GM19324 (cell line): ENCODE results near the gene SALL2.
"Not testable (repeated sequence)": the region's sequence is repeated elsewhere in the genome, so short reads cannot be mapped to it uniquely, and the experiment has no call there.

Source experiments
- ATAC-seq: cut with Tn5 transposase; IDR thresholded peaks from one replicate; pipeline ENCODE4 v1.9.1; 2021; ENCODE audit warnings: mild to moderate bottlenecking, moderate library complexity; ENCODE audit not compliant: unreplicated experiment, low FRiP score

The SALL2 gene

DNA sequence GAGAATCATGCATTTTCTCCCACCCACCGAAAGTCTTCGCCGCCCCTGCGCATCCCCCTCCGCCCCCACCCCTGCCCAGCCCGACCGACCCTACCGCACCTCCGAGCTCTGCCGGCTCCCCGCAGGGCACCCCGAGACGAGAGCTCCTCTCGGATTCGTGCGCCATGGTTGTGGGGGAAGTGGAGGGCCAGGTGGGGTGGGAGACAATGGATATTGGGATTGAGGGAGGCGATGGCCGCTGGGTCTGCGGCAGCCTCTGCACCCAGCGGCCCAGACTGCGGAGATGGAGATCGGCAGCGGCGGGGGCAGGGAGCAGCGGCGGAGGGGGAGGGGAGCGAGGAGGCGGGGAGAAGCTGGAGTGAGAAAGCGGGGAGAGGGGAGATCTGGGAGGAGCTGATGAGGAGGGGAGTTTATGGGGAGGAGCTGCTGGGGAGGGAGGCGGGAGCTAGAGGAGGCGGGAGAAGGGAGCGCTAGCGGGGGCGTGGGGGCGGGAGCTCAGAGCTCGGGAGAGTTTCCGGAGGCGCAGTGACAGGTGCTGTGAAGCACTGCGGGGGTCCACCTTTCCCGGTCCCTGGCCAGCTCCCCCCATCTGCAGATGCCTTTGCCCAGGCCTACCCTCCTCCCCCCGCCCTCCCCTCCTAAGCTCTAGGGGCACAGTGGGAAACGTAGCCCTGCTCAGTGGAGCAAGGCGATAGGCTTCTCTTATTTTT, at the start of gene SALL2:
TSS of gene SALL2 (minus strand) at position 385 of the 710 bp plus-strand sequence. CDS start at position 166, 219 bp downstream.
- no peak for ATAC-seq

DNA sequence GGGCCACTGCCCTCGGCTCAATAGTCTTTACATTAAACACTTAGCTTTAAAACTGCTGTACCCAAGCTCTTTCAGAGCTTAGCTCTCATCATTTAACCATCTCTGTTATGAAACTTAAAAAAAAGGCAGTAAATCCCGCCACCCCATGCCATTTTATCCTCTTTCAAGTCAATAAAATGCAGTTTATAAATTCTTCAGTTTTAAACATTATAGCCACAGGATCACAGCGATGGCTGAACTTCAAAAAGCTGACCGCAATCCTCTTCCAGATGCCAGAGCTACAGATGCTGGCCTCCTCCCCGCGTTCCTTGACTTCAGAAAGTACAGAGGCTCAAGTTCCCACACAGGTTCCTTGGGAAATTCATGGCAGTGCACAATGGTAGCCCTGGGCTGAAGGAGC, 49.5 kb upstream of the SALL2 start:
- no peak for ATAC-seq

DNA sequence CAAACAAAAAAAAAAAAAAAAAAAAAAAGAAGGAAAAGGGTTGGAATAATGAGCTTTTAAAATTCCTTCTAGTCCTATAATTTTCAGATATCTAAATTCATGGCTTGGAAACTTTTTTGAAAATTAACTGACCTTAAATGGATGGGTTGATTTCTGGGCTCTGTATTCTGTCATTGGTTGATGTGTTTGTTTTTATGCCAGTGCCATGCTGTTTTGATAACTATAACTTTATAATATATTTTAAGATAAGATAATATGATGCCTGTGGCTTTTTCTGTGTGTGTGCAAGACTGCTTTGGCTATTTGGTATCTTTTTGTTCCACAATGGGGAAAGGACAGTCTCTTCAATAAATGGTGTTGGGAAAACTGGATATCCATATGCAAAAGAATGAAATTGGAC, 46.5 kb upstream of the SALL2 start:
- no peak for ATAC-seq

DNA sequence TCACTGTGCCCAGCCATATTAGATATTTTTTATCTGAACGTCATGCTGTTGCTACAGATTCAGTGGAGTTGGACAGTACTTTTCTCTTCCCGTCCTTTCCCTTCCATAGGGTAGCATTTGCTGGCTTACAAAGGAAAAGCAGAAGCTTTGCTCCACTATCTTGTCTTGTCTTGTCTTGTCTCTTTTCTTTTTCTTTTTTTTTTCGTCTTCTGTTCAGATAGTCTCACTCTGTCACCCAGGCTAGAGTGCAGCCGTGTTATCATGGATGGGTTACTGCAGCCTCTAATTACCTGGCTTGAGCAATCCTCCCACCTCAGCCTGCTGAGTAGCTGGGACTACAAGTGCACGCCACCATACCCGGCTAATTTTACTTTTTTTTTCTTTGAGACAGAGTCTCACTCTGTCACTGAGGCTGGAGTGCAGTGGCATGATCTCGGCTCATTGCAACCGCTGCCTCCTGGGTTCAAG, 32.6 kb upstream of the SALL2 start:
- no peak for ATAC-seq

DNA sequence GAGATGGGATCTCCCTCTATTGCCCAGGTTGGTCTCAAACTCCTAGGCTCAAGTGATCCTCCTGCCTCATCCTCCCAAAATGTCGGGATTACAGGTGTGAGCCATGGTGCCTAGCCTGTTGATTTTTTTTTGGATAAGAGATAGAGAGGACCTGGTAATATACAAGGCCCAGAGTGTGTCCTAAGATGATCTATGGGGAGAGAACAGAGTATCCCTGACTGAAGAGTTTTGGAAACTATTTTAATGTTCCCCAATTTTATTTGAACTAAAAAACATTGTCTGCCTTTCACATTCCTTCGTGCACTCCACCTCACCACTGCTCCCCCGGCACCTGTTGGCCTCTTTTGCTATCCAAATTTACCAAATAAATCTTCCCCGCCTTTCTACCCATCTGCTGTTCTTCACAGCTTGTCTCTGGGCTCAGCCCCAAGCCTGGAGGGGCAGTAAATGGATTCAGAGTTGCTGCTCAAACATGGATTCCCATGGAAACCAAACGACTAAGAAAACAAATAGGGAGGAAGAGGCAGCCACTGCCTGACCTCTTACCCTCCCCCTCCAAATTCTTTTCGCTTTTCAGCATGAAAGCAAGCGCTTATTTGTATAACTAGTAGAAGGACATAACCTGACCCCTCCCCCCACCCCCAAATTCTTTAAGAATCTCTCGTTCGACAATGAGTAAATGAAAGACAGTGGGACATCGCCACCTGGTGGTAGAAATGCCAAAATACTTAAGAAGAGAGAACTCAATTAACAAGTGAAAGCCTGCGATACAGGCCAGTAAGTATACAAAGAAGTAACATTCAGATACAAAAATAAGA, 31.1 kb upstream of the SALL2 start:
- no peak for ATAC-seq

DNA sequence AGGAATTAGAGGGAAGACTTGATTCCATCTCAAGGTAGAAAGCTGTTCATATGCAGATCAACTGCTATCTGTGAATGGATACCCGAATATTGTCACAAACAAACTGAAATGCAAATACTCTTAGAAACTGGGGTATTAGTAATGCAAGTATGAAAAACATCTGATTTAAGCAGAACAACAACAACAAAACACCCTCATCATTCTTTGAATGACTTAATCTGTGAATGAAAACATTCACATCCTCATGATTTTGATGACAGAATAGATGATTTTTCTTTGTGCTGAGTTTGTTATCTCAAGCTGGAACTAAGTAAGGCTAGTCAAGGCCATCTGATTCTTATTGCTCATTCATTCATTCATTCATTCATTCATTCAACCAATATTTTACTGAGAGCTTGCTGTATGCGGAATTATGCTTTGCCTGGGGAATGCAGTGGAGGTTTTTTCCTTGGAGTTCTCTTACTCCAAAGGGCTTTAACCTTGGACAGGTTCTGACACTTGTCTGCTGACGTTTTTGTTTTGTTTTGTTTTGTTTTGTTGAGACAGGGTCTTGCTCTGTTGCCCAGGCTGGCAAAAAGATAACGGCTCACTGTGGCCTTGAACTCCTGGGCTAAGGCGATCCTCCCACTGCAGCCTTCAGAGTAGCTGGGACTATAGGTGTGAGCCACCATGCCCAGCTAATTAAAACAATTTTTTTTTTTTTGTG, 30.4 kb upstream of the SALL2 start:
- no peak for ATAC-seq

DNA sequence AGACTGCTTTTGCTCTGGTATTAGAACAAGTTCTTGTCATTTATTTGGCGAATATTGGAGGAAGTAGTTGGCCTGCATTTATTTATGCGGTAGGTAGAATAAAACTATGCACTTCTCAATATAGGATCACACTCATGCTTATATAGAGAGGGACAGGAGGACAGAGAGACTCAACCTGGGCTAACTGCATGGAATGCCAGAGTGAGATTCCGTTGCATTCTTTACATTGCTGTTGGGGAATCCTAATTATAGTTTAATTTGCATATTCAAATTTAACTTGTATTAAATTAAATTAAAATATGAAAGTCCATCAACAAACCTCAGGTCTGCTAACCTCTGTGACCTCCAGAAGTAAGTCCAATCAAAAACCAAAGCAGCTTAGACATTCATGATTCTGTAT, 27.1 kb upstream of the SALL2 start:
- ATAC-seq, result no peak

DNA sequence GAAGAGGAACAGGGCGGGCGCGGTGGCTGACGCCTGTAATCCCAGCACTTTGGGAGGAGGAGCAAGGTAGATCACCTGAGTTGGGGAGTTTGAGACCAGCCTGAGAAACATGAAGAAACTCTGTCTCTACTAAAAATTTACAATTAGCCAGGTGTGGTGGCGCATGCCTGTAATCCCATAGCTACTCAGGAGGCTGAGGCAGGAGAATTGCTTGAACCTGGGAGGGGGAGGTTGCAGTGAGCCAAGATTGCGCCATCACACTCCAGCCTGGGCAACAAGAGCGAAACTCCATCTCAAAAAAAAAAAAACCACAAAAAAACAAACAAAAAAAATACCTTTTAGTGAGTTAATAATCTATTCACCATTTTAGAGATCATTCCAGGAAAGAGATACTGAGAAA, 18.4 kb upstream of the SALL2 start:
- ATAC-seq, result not testable (repeated sequence)

DNA sequence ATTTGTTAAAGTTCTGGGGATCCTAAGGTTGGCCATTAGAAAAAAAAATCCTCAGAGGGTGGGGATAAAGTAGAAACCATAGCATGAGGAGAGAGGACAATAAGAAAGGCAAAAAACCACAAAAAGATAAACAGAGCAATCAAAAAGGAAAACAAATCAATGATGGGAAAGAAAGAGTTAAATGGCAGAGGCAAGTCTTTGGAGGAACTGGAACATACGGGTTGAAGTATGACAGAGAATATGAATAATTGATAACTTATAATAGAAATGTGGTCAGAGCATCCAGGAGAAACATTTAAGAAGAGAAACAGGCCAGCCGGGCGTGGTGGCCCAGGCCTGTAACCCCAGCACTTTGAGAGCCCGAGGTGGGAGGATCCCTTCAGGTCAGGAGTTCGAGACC, 17.8 kb upstream of the SALL2 start:
- ATAC-seq, result no peak

DNA sequence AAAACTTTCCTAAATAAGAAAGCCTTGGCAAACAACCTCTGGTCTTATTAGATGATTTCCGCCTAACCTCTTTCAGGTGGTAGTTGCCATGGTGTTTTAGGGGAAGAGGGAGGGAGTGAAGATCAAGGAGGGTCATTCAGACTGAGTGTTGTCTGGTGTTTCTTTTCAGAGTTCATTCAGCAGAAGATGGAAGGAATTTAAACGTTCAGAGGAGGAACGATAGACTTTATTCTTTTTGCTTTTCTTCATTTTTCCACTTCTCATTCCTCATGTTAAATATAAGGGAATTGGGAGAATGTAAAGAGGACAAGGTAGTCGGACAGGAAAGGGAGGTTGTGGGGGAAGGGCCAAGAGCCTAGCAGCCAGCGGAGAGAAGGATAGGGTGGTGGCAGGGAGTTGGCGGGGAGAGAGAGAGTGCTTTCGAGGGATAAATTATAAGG, 17.4 kb upstream of the SALL2 start:
- no peak for ATAC-seq

DNA sequence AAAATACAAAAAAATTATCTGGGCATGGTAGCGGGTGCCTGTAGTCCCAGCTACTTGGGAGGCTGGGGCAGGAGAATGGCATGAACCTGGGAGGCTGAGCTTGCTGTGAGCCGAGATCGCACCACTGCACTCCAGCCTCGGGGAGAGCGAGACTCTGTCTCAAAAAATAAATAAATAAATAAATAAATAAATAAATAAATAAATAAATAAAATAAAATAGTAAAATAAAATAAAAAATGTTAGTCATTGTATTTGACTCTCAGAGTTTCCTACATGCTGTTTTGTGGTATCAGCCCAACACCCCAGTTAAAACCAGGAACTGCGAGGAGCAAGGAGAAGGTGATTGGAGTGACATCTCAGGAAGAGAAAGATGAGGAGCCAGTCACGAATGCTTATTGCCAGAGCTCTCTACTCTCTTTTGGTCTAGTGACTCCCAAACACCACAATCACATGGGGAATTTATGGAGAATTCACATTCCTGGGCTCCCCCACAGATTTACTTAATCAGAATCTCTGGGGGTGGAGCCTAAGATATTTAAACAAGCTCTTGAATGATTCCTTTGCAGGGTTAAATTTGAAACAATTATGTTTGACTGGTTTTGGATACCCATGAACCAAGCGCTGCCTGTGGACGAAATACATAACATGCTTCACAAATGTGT, 15.4 kb upstream of the SALL2 start:
- no peak for ATAC-seq

DNA sequence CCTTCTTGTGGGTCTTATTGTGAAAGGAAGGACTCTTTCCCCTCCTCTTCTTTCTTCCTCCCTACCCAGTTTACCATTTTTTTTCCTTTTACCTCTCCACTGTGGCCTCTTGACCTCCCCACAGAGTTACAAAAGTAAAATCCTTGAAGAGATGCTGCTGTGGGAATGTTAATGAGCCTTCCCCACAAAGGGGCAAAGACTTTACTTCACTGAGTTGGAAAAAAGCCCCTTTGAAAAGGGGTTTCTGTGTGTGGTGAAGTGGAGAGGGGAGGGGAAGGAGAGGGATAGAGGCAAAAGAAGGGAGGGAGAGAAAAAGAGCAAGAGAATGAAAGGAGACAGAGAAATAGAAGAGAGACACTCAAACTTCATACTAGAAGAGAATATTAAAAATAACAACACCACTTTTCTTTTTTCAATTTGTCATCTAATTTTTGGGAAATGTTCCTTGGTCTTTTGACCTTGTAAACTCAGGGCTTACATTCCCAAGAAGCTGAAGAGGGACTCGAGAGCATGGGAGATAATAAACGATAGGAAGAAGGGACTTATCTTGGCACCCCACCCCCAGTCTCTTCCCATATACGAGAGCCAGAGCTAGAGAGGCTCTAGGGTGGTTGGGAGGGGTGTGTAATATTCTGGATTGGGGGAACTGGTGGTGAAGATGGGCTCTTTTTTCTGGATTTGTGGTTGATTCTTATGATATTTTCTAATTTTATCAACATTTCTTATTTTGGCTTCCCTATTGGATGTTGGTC, 13.2 kb upstream of the SALL2 start:
- ATAC-seq, result no peak

DNA sequence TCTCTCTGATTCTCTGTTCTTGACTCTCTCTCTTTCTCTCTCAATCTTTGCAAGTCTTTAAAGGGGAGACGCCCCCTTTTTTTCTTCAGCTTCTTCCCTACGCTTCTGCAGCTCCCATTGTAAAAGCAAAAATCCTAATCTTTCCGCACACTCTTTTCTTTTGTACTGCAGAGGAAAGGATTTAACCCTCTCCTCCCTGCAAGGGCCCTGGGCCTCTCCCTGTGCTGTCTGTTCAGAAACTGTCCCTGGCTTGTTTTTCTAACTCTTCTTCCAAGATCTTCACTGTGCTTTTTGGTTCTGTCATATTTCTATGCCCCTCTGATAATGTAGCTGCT, 10.9 kb upstream of the SALL2 start:
- ATAC-seq, result no peak

DNA sequence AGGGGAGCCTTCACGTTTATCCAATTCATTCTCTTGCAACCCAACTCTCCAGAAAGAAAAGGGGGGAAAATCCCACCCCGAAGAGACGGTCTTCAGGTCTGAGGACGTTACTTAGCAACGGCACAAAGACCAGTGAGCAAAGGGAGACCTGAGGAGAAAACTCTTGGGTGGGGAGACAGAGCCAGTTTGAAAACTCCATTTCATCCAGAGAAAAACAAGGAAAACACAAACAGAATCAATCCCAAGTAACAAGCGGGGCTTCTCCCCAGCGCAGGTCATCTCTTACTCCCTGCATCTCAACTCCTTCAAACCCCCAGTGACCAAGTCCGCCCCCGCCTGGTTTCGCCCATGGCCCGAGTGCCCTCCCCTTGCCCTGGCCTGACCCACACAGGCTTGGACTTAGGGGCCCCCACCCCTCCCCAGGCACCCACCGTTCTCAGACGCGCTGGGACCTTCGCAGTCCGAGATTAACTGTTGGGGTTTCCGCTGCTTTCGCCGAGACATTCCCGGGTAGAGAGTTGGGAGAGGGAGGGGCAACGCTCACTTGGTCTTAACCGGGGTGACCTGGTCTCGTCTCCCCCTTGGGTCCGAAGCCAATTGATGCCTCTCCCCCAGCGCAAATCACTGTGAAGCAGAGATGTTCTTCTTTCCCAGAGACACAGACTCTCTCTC, 10.4 kb upstream of the SALL2 start:
- no peak for ATAC-seq

DNA sequence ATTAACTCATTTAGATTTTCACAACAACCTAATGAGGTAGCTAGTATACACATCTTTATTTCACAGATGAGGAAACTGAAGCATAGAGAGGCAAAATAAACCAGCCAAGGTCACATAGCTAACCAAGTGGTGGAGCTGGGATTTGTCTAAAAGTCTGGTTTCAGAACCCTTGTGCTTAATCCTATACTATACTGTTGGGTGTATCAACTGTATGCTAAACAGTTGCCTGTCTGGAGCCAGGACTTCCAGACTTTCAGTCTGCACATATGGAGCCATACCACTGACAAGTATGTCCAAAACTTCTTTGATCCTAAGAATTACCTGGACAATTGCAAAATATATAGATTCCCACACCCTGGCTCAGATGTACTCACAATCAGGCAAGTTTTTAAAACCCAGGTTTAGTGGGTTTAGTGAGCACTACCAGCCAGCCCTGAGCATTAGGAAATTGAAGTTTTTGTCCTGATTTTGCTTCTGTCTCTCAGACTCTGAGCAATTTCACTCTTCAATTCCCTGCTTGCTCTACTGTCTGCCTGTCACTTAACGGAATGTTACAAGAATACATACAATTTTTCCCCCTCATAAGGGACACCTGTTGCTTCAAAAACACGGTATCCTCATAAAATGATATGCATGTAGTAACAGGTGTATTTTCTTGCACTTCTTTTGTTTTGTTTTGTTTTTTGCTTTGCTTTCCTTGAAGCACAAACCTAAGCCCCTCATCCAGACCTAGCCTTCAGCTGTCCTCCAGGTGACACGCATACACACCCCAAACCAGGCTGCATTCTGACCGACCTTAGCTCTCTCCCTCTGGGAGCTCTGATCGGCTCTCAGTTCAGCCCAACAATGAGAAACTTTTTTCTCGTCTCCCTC, 9.6 kb upstream of the SALL2 start:
- no peak for ATAC-seq

DNA sequence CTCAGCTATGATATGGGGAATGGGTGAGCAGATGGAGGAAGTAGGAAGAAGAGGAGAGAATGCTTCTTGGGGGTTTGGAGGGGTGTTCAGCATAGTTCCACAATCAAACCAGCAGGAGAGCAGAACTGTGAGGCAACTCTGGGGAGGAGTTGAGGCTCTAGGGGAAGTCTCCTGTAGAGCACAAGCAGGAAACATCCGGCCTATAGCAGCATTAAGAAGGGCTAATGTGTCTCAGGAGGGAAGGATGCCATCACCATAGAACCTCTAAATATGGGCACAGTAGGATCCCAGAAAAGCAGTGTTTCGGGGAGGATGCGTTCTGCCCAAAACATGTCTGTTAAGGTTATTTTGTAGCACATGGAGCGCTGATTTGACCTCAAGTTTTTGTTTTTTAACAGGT, 8.4 kb upstream of the SALL2 start:
- no peak for ATAC-seq

DNA sequence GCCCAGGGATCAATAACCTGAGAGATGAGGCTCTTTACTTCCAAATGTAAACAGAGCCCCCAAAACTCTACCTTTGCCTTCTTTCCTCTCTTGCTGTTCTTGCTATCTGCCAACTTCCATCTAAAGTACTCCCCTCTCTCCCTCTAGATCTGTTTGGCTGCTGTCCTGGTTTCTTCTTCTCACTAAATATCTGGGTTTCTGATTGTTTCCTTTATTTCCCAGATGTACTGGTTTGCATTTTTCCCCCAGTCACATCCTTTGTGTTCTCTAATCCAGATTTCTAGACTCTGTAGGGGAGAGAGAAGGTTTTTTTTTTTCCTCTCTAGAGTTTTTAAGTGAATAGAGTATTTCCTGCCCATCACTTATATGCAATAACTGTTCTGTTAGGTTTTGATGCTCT, 7.1 kb upstream of the SALL2 start:
- ATAC-seq, result no peak

DNA sequence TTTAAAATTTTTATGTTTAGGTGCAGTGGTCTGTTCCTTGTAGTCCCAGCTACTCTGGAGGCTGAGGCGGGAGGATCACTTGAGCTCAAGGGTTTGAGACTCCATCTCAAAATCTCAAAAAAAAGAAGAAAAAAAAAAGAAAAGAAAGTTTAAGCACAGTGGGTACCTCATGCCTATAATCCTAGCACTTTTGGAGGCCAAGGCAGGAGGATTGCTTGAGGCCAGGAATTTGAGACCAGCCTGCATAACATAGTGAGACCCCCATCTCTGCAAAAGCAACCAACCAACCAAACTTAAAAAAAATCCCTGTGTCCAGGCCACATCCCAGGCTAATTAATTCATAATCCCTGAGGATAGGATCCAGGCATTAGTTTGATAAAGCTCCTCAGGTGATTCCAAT, 3.4 kb upstream of the SALL2 start:
- no peak for ATAC-seq
